Endometrium (tissue), 2 donors: Measurements from ENCODE around the gene FUOM.

Experiments
- FAIRE-seq: peaks from 2 replicates; lab custom pipeline; 2012; peaks lifted over from hg19 to GRCh38; lab: Jason Lieb, UNC
- donor health status: control.
- donor health status: control.

The FUOM gene

GRCh38 chr10:133357285-133358161 is at the start of gene FUOM:
FUOM (minus strand) TSS chr10:133358019; CDS start chr10:133358007, 12 bp downstream.
- no peak for FAIRE-seq

GRCh38 chr10:133405844-133406527 is 48.2 kb upstream of the FUOM start:
- no peak for FAIRE-seq

GRCh38 chr10:133405272-133405671 is 47.5 kb upstream of the FUOM start:
- no peak for FAIRE-seq

- FAIRE-seq, result no peak
Observed at GRCh38 chr10:133403784-133404183, 46.0 kb upstream of the FUOM start.

- FAIRE-seq, result no peak
Observed at GRCh38 chr10:133403359-133403758, 45.5 kb upstream of the FUOM start.

GRCh38 chr10:133401981-133402725 is 44.3 kb upstream of the FUOM start:
- no peak for FAIRE-seq

- FAIRE-seq, result no peak
Observed at GRCh38 chr10:133401500-133401899, 43.7 kb upstream of the FUOM start.

- no peak for FAIRE-seq
Observed at GRCh38 chr10:133400624-133401424, 43.0 kb upstream of the FUOM start.

GRCh38 chr10:133399123-133399601 is 41.3 kb upstream of the FUOM start:
- no peak for FAIRE-seq

GRCh38 chr10:133397938-133398337 is 40.1 kb upstream of the FUOM start:
- FAIRE-seq, result no peak

- FAIRE-seq, result no peak
Observed at GRCh38 chr10:133396035-133396624, 38.3 kb upstream of the FUOM start.

GRCh38 chr10:133394801-133395221 is 37.0 kb upstream of the FUOM start:
- FAIRE-seq, result no peak

- FAIRE-seq, result no peak
Observed at GRCh38 chr10:133394064-133394663, 36.3 kb upstream of the FUOM start, which contains the start of gene MTG1. MTG1 (plus strand) TSS chr10:133394157; CDS start chr10:133394221, 64 bp downstream.

- no peak for FAIRE-seq
Observed at GRCh38 chr10:133393401-133394063, 35.7 kb upstream of the FUOM start.

- FAIRE-seq, result no peak
Observed at GRCh38 chr10:133391761-133392518, 34.1 kb upstream of the FUOM start.

GRCh38 chr10:133391249-133391635 is 33.4 kb upstream of the FUOM start:
- FAIRE-seq, result no peak

- FAIRE-seq, result no peak
Observed at GRCh38 chr10:133390597-133391248, 32.9 kb upstream of the FUOM start.

- no peak for FAIRE-seq
Observed at GRCh38 chr10:133388973-133389818, 31.4 kb upstream of the FUOM start.
